ENCODE data around the gene MCTP1.

GRCh38 chr5:95093211-95093610, 191.7 kb downstream of the MCTP1 start:
- TF ChIP-seq POLR2AphosphoS5 (IDR thresholded peaks at IDR 0.05; ENCODE audit: low read depth, low read length) (no peak), POLR2A (IDR thresholded peaks at IDR 0.05; ENCODE audit: low read depth, low read length) (no peak), TAF1 (IDR thresholded peaks at IDR 0.05; ENCODE audit: borderline replicate concordance, low read depth, low read length) (no peak)
